Testis (tissue), 3 donors: ENCODE data around the gene BCR. TPM values are rescaled to one million over a fixed set of nuclear protein-coding genes. Genes with fewer than 3 reads are reported as not detected.

Source experiments
- DNase-seq: peaks from one replicate; pipeline ENCODE4 v3.0.0-alpha.2; 2019
- H3K27ac ChIP-seq, 2 donors: fragments of 200-600 bp; sonication (generic); one replicate each; pipeline ENCODE4 v1.5.1; 2019
- H3K27me3 ChIP-seq: fragments of 200-600 bp; sonication (generic); one replicate; pipeline ENCODE4 v1.5.1; 2019
- H3K36me3 ChIP-seq: fragments of 200-600 bp; sonication (generic); one replicate; pipeline ENCODE4 v1.5.1; 2017; ENCODE audit warnings: low read depth; ENCODE audit errors: missing control alignments
- H3K4me1 ChIP-seq: fragments of 200-600 bp; sonication (generic); one replicate; pipeline ENCODE4 v1.5.1; 2019
- H3K4me3 ChIP-seq, 2 donors: fragments of 200-600 bp; sonication (generic); one replicate each; pipeline ENCODE4 v1.5.1; 2017 to 2019
- H3K9me3 ChIP-seq: fragments of 200-600 bp; sonication (generic); one replicate; pipeline ENCODE4 v1.5.1; 2017
- POLR2A ChIP-seq: fragments of 450-650 bp; IDR thresholded peaks from one replicate; pipeline ENCODE4 v1.6.1; 2017; ENCODE audit warnings: antibody characterized with exemption, mild to moderate bottlenecking, moderate library complexity
- WGBS, 2 donors: methylation state at CpG; one replicate each; pipeline ENCODE4 v1.1.5; 2018; 5-methylcytosine and 5-hydroxymethylcytosine counted together
- intact Hi-C: fragments of 100-400 bp; cut with DNase I; formaldehyde crosslinking; loops from one replicate; pipeline ENCODE4 v1.15.1; 2023; ENCODE audit warnings: low total_unique reads
- polyA plus RNA-seq: library from polyadenylated mRNA; stranded (reverse); fragments of 350-450 nt; fragmentation: Illumina TruSeq; extraction: RNeasy Lipid Tissue Mini Kit (QIAGEN cat#74804); gene quantifications from one replicate; pipeline ENCODE4 v1.2.3, GENCODE V29; 2014; ENCODE audit warnings: low read depth, low replicate concordance; ENCODE audit not compliant: insufficient read depth
- total RNA-seq, 2 donors: library from RNA; depleted of rRNA; stranded (reverse); fragments of >200 nt; gene quantifications; one replicate each; pipeline ENCODE4 v1.2.3, GENCODE V29; 2016
- TF ChIP-seq, protein P1 (sequence below), 3 experiments: fragments of 450-650 bp in 2 of 3; fragments of 200-600 bp in 1 of 3; sonication (generic) in 1 of 3; IDR thresholded peaks; one replicate each; pipeline ENCODE4 v1.5.1; 2016 to 2019; ENCODE audit warnings: antibody characterized with exemption in 3 of 3, mild to moderate bottlenecking in 2 of 3, moderate library complexity in 1 of 3

Gene BCR
- total and polyA plus RNA-seq, 3 donors from 2014 or later, result 52.5 to 108 (median 105) TPM

GRCh38 chr22:23268139-23268712 is 87.9 kb downstream of the BCR start:
- DNase-seq, result no peak
- H3K4me3 ChIP-seq, result no peak overlapping the region
- no peak for TF ChIP-seq POLR2A
- TF ChIP-seq, protein P1, sequence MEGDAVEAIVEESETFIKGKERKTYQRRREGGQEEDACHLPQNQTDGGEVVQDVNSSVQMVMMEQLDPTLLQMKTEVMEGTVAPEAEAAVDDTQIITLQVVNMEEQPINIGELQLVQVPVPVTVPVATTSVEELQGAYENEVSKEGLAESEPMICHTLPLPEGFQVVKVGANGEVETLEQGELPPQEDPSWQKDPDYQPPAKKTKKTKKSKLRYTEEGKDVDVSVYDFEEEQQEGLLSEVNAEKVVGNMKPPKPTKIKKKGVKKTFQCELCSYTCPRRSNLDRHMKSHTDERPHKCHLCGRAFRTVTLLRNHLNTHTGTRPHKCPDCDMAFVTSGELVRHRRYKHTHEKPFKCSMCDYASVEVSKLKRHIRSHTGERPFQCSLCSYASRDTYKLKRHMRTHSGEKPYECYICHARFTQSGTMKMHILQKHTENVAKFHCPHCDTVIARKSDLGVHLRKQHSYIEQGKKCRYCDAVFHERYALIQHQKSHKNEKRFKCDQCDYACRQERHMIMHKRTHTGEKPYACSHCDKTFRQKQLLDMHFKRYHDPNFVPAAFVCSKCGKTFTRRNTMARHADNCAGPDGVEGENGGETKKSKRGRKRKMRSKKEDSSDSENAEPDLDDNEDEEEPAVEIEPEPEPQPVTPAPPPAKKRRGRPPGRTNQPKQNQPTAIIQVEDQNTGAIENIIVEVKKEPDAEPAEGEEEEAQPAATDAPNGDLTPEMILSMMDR (IDR thresholded peaks at IDR 0.05), result no peak
- H3K27ac ChIP-seq, result no peak overlapping the region
- H3K27me3 ChIP-seq, result no peaks in the 10 kb centered on the region
- H3K4me1 ChIP-seq, result peaks cover 5% of the 10 kb centered on the region
- H3K36me3 ChIP-seq, result no peaks in the 10 kb centered on the region
- 86 to 93% methylated on average over 17 to 20 of the region's 22 CpGs for WGBS, 2 donors
- intact Hi-C loops, result no loop called here
- no peaks in the 10 kb centered on the region for H3K9me3 ChIP-seq

DNA sequence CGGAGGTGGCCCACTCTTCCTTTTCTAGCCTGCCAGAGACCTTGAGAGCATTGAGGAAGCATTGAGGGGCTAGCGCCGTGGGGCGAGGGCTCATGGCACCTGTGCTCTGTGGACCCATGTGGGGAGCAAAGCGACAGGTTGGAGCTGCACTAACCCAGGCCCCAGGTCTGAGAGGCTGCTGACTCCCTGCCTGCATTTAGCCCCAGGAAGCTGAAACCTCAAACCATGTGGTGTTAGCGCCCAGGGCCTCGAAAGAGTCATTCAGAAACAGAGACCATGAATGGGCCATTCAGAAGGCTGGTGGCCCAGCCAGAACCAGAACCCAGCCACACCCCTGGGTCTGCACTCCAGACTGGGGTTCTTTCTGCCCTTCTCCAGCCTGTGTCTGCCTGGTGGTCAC is 88.6 kb downstream of the BCR start:
- Histone ChIP-seq H3K27me3 (no peaks in the 10 kb centered on the region), H3K27ac (no peak overlapping the region), H3K4me1 (peaks cover 4% of the 10 kb centered on the region), H3K36me3 (no peaks in the 10 kb centered on the region), H3K9me3 (no peaks in the 10 kb centered on the region), H3K4me3 (no peak overlapping the region)
- 94 to 96% methylated on average over 7 of the region's 7 CpGs for WGBS, 2 donors
- intact Hi-C loops, result no loop called here
- TF ChIP-seq, protein P1 (IDR thresholded peaks at IDR 0.05), result no peak
- TF ChIP-seq POLR2A, result no peak
- no peak for DNase-seq

- H3K4me1 ChIP-seq, result peaks cover 4% of the 10 kb centered on the region
- no peak overlapping the region for H3K27ac ChIP-seq
- 82% methylated on average over 16 to 18 of the region's 18 CpGs for WGBS, 2 donors
- intact Hi-C loops, result no loop called here
- H3K9me3 ChIP-seq, result no peaks in the 10 kb centered on the region
- no peak for DNase-seq
- H3K27me3 ChIP-seq, result no peaks in the 10 kb centered on the region
- H3K36me3 ChIP-seq, result no peaks in the 10 kb centered on the region
- H3K4me3 ChIP-seq, result no peak overlapping the region
- TF ChIP-seq, protein P1 (IDR thresholded peaks at IDR 0.05), result no peak
- TF ChIP-seq POLR2A, result no peak
Measured at GRCh38 chr22:23269441-23270211, 89.3 kb downstream of the BCR start.

GRCh38 chr22:23270212-23270733 is 90.0 kb downstream of the BCR start:
- no peaks in the 10 kb centered on the region for H3K9me3 ChIP-seq
- no peak overlapping the region for H3K27ac ChIP-seq
- no peak for DNase-seq
- H3K4me3 ChIP-seq, result no peak overlapping the region
- intact Hi-C loops, result no loop called here
- peaks cover 4% of the 10 kb centered on the region for H3K4me1 ChIP-seq
- WGBS, 2 donors, result 44 to 53% methylated on average over 7 to 8 of the region's 8 CpGs
- H3K36me3 ChIP-seq, result no peaks in the 10 kb centered on the region
- no peaks in the 10 kb centered on the region for H3K27me3 ChIP-seq
- no peak for TF ChIP-seq POLR2A
- TF ChIP-seq, protein P1 (IDR thresholded peaks at IDR 0.05), result no peak
